H9 (cell line): Measurements from ENCODE around the gene CSTPP1. TPM values are rescaled to one million over a fixed set of nuclear protein-coding genes. Genes with fewer than 3 reads are reported as not detected.

Source experiments
- DNase-seq: peaks from one replicate; pipeline ENCODE4 v3.0.0-alpha.2; 2017
- H2AFZ ChIP-seq: one replicate; pipeline ENCODE4 v1.6.1; 2013; ENCODE audit warnings: mild to moderate bottlenecking, low read length, control low read depth, moderate library complexity
- H2AK5ac ChIP-seq: 2 replicates; pipeline ENCODE4 v1.6.1; 2013; ENCODE audit warnings: low read length, control low read depth, mixed read lengths; ENCODE audit not compliant: insufficient read length
- H2BK120ac ChIP-seq: one replicate; pipeline ENCODE4 v1.6.1; 2013; ENCODE audit warnings: low read depth, mild to moderate bottlenecking, low read length, control low read depth, inconsistent platforms; ENCODE audit not compliant: poor library complexity, severe bottlenecking
- H2BK12ac ChIP-seq: 2 replicates; pipeline ENCODE4 v1.6.1; 2013; ENCODE audit warnings: low read length, control low read depth, mixed read lengths, low read depth; ENCODE audit not compliant: insufficient read length
- H2BK15ac ChIP-seq: 2 replicates; pipeline ENCODE4 v1.6.1; 2013; ENCODE audit warnings: low read depth, low read length, control low read depth
- H2BK20ac ChIP-seq: one replicate; pipeline ENCODE4 v1.6.1; 2013; ENCODE audit warnings: low read depth, mild to moderate bottlenecking, low read length, control low read depth, inconsistent platforms; ENCODE audit not compliant: poor library complexity, severe bottlenecking
- H2BK5ac ChIP-seq: 2 replicates; pipeline ENCODE4 v1.6.1; 2013; ENCODE audit warnings: low read length, control low read depth, mixed read lengths; ENCODE audit not compliant: insufficient read length
- H3K14ac ChIP-seq: 2 replicates; pipeline ENCODE4 v1.6.1; 2013; ENCODE audit warnings: low read length, control low read depth; ENCODE audit not compliant: insufficient read depth
- H3K18ac ChIP-seq: 2 replicates; pipeline ENCODE4 v1.6.1; 2013; ENCODE audit warnings: low read depth, mild to moderate bottlenecking, mixed read lengths, low read length, control low read depth; ENCODE audit not compliant: insufficient read length
- H3K23ac ChIP-seq: 2 replicates; pipeline ENCODE4 v1.6.1; 2013; ENCODE audit warnings: low read length, control low read depth, mixed read lengths, low read depth; ENCODE audit not compliant: insufficient read length
- H3K23me2 ChIP-seq: 2 replicates; pipeline ENCODE4 v1.6.1; 2013; ENCODE audit warnings: low read depth, mild to moderate bottlenecking, mixed read lengths, low read length, control low read depth; ENCODE audit not compliant: insufficient read length, poor library complexity, severe bottlenecking
- H3K27ac ChIP-seq: 2 replicates; pipeline ENCODE4 v1.5.1; 2013; ENCODE audit warnings: low read length, control low read depth, mixed read lengths, low read depth; ENCODE audit not compliant: insufficient read length
- H3K27me3 ChIP-seq: 2 replicates; pipeline ENCODE4 v1.6.1; 2013; ENCODE audit warnings: low read length, control low read depth, inconsistent platforms; ENCODE audit not compliant: insufficient read depth
- H3K4ac ChIP-seq: 2 replicates; pipeline ENCODE4 v1.6.1; 2013; ENCODE audit warnings: low read depth, mild to moderate bottlenecking, control low read depth, inconsistent platforms, low read length, moderate library complexity
- H3K4me1 ChIP-seq: 2 replicates; pipeline ENCODE4 v1.6.1; 2013; ENCODE audit warnings: low read length, control low read depth, inconsistent platforms; ENCODE audit not compliant: insufficient read depth
- H3K4me2 ChIP-seq: 2 replicates; pipeline ENCODE4 v1.6.1; 2013; ENCODE audit warnings: low read length, control low read depth, mixed read lengths; ENCODE audit not compliant: insufficient read length, insufficient read depth
- H3K56ac ChIP-seq: 2 replicates; pipeline ENCODE4 v1.6.1; 2013; ENCODE audit warnings: low read depth, mild to moderate bottlenecking, mixed read lengths, low read length, control low read depth; ENCODE audit not compliant: insufficient read length
- H3K79me1 ChIP-seq: 2 replicates; pipeline ENCODE4 v1.6.1; 2013; ENCODE audit warnings: low read depth, mild to moderate bottlenecking, moderate library complexity, low read length, control low read depth, inconsistent platforms; ENCODE audit not compliant: insufficient read depth, poor library complexity, severe bottlenecking
- H3K79me2 ChIP-seq: 2 replicates; pipeline ENCODE4 v1.6.1; 2013; ENCODE audit warnings: low read length, control low read depth, inconsistent platforms; ENCODE audit not compliant: insufficient read depth
- H3K9ac ChIP-seq: 2 replicates; pipeline ENCODE4 v1.6.1; 2013; ENCODE audit warnings: low read length, control low read depth, mixed read lengths; ENCODE audit not compliant: insufficient read length; ENCODE audit errors: extremely low read depth
- H3K9me3 ChIP-seq: one replicate; pipeline ENCODE4 v1.6.1; 2013; ENCODE audit warnings: low read depth, low read length, inconsistent platforms; ENCODE audit not compliant: control insufficient read depth
- H3T11ph ChIP-seq: one replicate; pipeline ENCODE4 v1.6.1; 2013; ENCODE audit warnings: mild to moderate bottlenecking, low read length, control low read depth, inconsistent platforms
- H4K20me1 ChIP-seq: one replicate; pipeline ENCODE4 v1.6.1; 2013; ENCODE audit not compliant: control insufficient read depth, insufficient read length, insufficient read depth
- H4K5ac ChIP-seq: 2 replicates; pipeline ENCODE4 v1.6.1; 2013; ENCODE audit warnings: low read depth, mild to moderate bottlenecking, mixed read lengths, low read length, control low read depth; ENCODE audit not compliant: insufficient read length
- H4K8ac ChIP-seq: replicated peaks from 2 replicates; pipeline ENCODE4 v1.6.1; 2013; ENCODE audit warnings: low read length, control low read depth, mixed read lengths, low read depth; ENCODE audit not compliant: insufficient read length
- H4K91ac ChIP-seq: 2 replicates; pipeline ENCODE4 v1.6.1; 2013; ENCODE audit warnings: low read depth, mild to moderate bottlenecking, moderate library complexity, mixed read lengths, low read length, control low read depth; ENCODE audit not compliant: insufficient read length
- H3K27ac Mint-ChIP-seq, 3 experiments: 2 replicates in 2 of 3; 3 replicates in 1 of 3; pipeline ENCODE4 v1.8.0; 2020 to 2021; ENCODE audit warnings: mixed read lengths in 3 of 3, mild to moderate bottlenecking in 1 of 3, moderate library complexity in 1 of 3
- H3K27me3 Mint-ChIP-seq: 2 replicates; pipeline ENCODE4 v1.8.0; 2021; ENCODE audit warnings: low read depth, mild to moderate bottlenecking, moderate library complexity, mixed read lengths
- H3K36me3 Mint-ChIP-seq, 3 experiments: 2 replicates in 2 of 3; 3 replicates in 1 of 3; pipeline ENCODE4 v1.8.0; 2020 to 2021; ENCODE audit warnings: low read depth in 3 of 3, mixed read lengths in 3 of 3; ENCODE audit not compliant: insufficient read depth in 1 of 3
- H3K4me1 Mint-ChIP-seq, 2 experiments: 2 replicates each; pipeline ENCODE4 v1.8.0; 2020; ENCODE audit warnings: mixed read lengths in 2 of 2
- H3K4me3 Mint-ChIP-seq, 2 experiments: 2 replicates in 1 of 2; 3 replicates in 1 of 2; pipeline ENCODE4 v1.8.0; 2020 to 2021; ENCODE audit warnings: mild to moderate bottlenecking in 2 of 2, mixed read lengths in 2 of 2, moderate library complexity in 1 of 2
- H3K9me3 Mint-ChIP-seq, 2 experiments: 2 replicates in 1 of 2; 3 replicates in 1 of 2; pipeline ENCODE4 v1.8.0; 2020; ENCODE audit warnings: mild to moderate bottlenecking in 2 of 2, mixed read lengths in 2 of 2, moderate library complexity in 1 of 2
- WGBS: extraction: QIAGEN DNeasy Blood & Tissue Kit; methylation state at CpG from one replicate; pipeline ENCODE4 v1.1.7; 2013; ENCODE audit warnings: missing lambda C conversion rate, low lambda C conversion rate, mixed read lengths; ENCODE audit not compliant: insufficient read length; ENCODE audit errors: extremely low coverage; 5-methylcytosine and 5-hydroxymethylcytosine counted together
- total RNA-seq: library from RNA; stranded (reverse); gene quantifications from 2 replicates; pipeline ENCODE4 v1.2.1, GENCODE V29; 2021
- TF ChIP-seq, protein P1 (sequence below): fragments of 200-600 bp; sonication (generic); conservative IDR thresholded peaks from 3 replicates; pipeline ENCODE4 v1.8.0; 2021; ENCODE audit warnings: antibody characterized with exemption, mild to moderate bottlenecking

The CSTPP1 gene
- total RNA-seq, 1 experiment from 2014 or later: 21.2 TPM

- H3K79me2 ChIP-seq: no peaks in the 10 kb centered on the region
- H4K8ac ChIP-seq: no peak overlapping the region
- H3K56ac ChIP-seq: no peak overlapping the region
- H4K91ac ChIP-seq: no peak overlapping the region
- no peak overlapping the region for H3K14ac ChIP-seq
- H3K36me3 Mint-ChIP-seq: peaks cover 2 to 17% (median 15%) of the 10 kb centered on the region in 3 experiments; a peak in 5 of 7 replicates
- H2BK15ac ChIP-seq: no peak overlapping the region
- no peak overlapping the region for H3K4ac ChIP-seq
- H3K23ac ChIP-seq: no peak overlapping the region
- no peak overlapping the region for H4K5ac ChIP-seq
- H2AK5ac ChIP-seq: no peak overlapping the region
- H3K4me1 ChIP-seq: no peaks in the 10 kb centered on the region
- no peak overlapping the region for H3K4me2 ChIP-seq
- no peak overlapping the region for H2BK120ac ChIP-seq
- H3K27ac ChIP-seq: no peak overlapping the region
- no peaks in the 10 kb centered on the region for H3K9me3 ChIP-seq
- no peaks in the 10 kb centered on the region for H3K9me3 Mint-ChIP-seq
- H3T11ph ChIP-seq: no peak overlapping the region
- no peaks in the 10 kb centered on the region for H4K20me1 ChIP-seq
- DNase-seq: no peak
- H3K9ac ChIP-seq: no peak overlapping the region
- no peaks in the 10 kb centered on the region for H3K79me1 ChIP-seq
- TF ChIP-seq, protein P1, sequence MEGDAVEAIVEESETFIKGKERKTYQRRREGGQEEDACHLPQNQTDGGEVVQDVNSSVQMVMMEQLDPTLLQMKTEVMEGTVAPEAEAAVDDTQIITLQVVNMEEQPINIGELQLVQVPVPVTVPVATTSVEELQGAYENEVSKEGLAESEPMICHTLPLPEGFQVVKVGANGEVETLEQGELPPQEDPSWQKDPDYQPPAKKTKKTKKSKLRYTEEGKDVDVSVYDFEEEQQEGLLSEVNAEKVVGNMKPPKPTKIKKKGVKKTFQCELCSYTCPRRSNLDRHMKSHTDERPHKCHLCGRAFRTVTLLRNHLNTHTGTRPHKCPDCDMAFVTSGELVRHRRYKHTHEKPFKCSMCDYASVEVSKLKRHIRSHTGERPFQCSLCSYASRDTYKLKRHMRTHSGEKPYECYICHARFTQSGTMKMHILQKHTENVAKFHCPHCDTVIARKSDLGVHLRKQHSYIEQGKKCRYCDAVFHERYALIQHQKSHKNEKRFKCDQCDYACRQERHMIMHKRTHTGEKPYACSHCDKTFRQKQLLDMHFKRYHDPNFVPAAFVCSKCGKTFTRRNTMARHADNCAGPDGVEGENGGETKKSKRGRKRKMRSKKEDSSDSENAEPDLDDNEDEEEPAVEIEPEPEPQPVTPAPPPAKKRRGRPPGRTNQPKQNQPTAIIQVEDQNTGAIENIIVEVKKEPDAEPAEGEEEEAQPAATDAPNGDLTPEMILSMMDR: no peak
- no peaks in the 10 kb centered on the region for H3K27me3 ChIP-seq
- H2BK20ac ChIP-seq: no peak overlapping the region
- H3K27me3 Mint-ChIP-seq: peaks cover under 1% of the 10 kb centered on the region
- WGBS: no CpG with 5 or more reads among the region's 17 CpGs
- H3K23me2 ChIP-seq: peaks cover 10% of the 10 kb centered on the region
- peaks cover 17 to 18% of the 10 kb centered on the region in 2 experiments for H3K4me1 Mint-ChIP-seq
- H2AFZ ChIP-seq: no peak overlapping the region
- H3K4me3 Mint-ChIP-seq: no peak overlapping the region
- H3K18ac ChIP-seq: no peak overlapping the region
- H3K27ac Mint-ChIP-seq: no peak overlapping the region
- H2BK5ac ChIP-seq: no peak overlapping the region
- H2BK12ac ChIP-seq: no peak overlapping the region
These were observed 245.8 kb downstream of the CSTPP1 start for GRCh38 chr11:47182380-47182779.
